ENCODE results near the gene ASPG. TPM values are rescaled to one million over a fixed set of nuclear protein-coding genes. Genes with fewer than 3 reads are reported as not detected.

The ASPG gene
- polyA plus RNA-seq, 1 donor (not counting 4 experiments of a cell fraction or from before 2014, with no cell fraction given): 0.10 TPM

DNA sequence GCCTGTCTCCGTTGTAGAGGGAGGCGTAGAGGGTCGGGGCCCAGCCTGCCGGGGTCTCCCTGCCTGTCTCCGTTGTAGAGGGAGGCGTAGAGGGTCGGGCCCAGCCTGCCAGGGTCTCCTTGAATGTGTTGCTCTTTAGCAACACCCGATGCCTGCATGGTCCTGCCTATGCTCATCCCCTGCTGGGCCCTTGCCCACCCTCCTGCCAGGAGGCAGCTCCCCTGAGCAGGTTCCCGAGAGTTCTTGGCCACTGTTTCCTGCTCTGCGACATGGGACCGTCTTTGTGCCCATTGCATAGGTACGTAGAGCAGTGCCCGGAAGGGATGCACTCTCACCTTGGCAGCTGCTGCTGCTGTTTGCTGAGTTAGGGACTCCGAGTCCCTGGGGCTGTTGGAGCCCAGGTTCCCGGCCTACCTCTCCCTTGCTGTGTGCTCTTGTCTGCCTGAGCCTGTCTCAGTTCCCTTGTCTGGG is 56.2 kb downstream of the ASPG start:
- Histone ChIP-seq H4K20me1 (ENCODE audit: control insufficient read depth, extremely low read depth, insufficient read depth, low read length) (no peaks in the 10 kb centered on the region), H3K4me3 (ENCODE audit: control insufficient read depth in 2 of 3, extremely low read depth in 1 of 3, insufficient read depth in 2 of 3, low read depth in 1 of 3, low read length in 3 of 3) (no peak overlapping the region), H3K4me2 (ENCODE audit: control insufficient read depth, extremely low read depth, insufficient read depth, low read depth, low read length) (no peak overlapping the region), H3K4me1 (ENCODE audit: control insufficient read depth, extremely low read depth, insufficient read depth, low read length) (peaks cover 4% of the 10 kb centered on the region), H3K9me1 (ENCODE audit: control insufficient read depth, extremely low read depth, insufficient read depth, low read length) (no peaks in the 10 kb centered on the region), H3K9ac (ENCODE audit: control insufficient read depth, extremely low read depth, insufficient read depth, low read length) (no peak overlapping the region), H3K36me3 (ENCODE audit: control insufficient read depth in 2 of 2, extremely low read depth in 1 of 2, insufficient read depth in 2 of 2, low read length in 2 of 2) (no peaks in the 10 kb centered on the region), H2AFZ (ENCODE audit: control insufficient read depth, low read length) (no peak overlapping the region), H3K27ac (ENCODE audit: control insufficient read depth, insufficient read depth, low read length) (no peak overlapping the region), H3K27me3 (ENCODE audit: control insufficient read depth, extremely low read depth, insufficient read depth, low read length) (peaks cover 33% of the 10 kb centered on the region), H3K9me3 (ENCODE audit: control insufficient read depth, low read depth, low read length) (no peaks in the 10 kb centered on the region), H3K79me2 (ENCODE audit: control insufficient read depth, insufficient read depth, low read length) (no peaks in the 10 kb centered on the region)
- dilution Hi-C loops (cut with MboI; ENCODE audit: extremely low pct_ligation_motif_present, low sequenced_read_pairs): loop anchor here (25.0 kb wide), 1 partner anchor 104 kb away; no protein-coding TSS in a partner anchor
- FAIRE-seq: no peak
- TF ChIP-seq, protein P1, sequence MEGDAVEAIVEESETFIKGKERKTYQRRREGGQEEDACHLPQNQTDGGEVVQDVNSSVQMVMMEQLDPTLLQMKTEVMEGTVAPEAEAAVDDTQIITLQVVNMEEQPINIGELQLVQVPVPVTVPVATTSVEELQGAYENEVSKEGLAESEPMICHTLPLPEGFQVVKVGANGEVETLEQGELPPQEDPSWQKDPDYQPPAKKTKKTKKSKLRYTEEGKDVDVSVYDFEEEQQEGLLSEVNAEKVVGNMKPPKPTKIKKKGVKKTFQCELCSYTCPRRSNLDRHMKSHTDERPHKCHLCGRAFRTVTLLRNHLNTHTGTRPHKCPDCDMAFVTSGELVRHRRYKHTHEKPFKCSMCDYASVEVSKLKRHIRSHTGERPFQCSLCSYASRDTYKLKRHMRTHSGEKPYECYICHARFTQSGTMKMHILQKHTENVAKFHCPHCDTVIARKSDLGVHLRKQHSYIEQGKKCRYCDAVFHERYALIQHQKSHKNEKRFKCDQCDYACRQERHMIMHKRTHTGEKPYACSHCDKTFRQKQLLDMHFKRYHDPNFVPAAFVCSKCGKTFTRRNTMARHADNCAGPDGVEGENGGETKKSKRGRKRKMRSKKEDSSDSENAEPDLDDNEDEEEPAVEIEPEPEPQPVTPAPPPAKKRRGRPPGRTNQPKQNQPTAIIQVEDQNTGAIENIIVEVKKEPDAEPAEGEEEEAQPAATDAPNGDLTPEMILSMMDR (optimal IDR thresholded peaks at IDR 0.05 in 1 of 3, IDR thresholded peaks at IDR 0.05 in 1 of 3, conservative IDR thresholded peaks at IDR 0.05 in 1 of 3; ENCODE audit: extremely low read depth in 1 of 3, insufficient read depth in 2 of 3, low read length in 3 of 3): no peak
- no peak for TF ChIP-seq EZH2 (IDR thresholded peaks at IDR 0.05; ENCODE audit: low read length)
- no peak for DNase-seq (ENCODE audit: low read depth, low spot score)

DNA sequence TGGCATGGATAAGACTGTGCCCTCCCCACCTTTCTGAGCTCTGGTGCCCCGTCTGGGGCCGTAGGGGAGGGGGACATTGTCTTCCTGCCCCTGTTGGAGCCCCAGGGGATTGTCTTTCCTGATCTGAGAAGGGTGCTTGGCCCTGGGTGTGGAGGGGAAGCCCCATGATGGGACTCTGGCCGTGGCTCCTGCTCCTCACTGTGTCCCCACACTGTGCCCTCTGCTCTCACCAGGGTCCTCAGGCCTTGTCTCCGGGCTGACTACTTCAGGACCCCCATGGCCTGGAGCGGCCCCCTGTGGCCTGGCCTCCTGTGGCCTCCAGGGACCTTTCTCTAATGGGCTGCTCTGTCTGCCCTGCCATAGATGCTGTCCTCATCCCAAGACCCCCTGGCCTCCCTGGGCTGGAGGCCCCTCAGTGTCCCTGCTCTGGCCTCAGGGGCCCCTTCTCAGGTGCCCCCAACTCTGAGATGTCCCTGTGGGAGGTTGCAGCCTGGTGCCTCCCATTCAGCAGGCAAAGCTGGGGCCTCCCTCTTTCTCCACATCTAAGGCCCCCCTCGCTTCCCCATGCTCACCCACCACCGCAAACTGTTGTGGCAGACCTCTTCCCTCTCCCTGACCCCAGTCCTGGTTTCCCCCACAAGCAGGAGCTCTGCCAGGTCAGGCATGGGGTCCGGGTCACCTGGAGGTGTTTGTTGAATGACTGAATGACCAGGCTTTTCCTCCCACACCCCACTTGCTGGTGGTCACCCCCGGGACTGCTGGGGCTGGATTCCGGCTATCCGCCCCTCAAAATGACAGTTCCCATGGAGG is 56.8 kb downstream of the ASPG start:
- no peak overlapping the region for H3K4me2 ChIP-seq (ENCODE audit: control insufficient read depth, extremely low read depth, insufficient read depth, low read depth, low read length)
- no peaks in the 10 kb centered on the region for H3K9me3 ChIP-seq (ENCODE audit: control insufficient read depth, low read depth, low read length)
- no peak overlapping the region for H3K4me3 ChIP-seq (ENCODE audit: control insufficient read depth in 2 of 3, extremely low read depth in 1 of 3, insufficient read depth in 2 of 3, low read depth in 1 of 3, low read length in 3 of 3)
- dilution Hi-C loops (cut with MboI; ENCODE audit: extremely low pct_ligation_motif_present, low sequenced_read_pairs): loop anchor here (25.0 kb wide), 1 partner anchor 105 kb away; no protein-coding TSS in a partner anchor
- no peak overlapping the region for H3K27ac ChIP-seq (ENCODE audit: control insufficient read depth, insufficient read depth, low read length)
- H3K27me3 ChIP-seq (ENCODE audit: control insufficient read depth, extremely low read depth, insufficient read depth, low read length): peaks cover 26% of the 10 kb centered on the region
- FAIRE-seq: no peak
- no peaks in the 10 kb centered on the region for H3K36me3 ChIP-seq (ENCODE audit: control insufficient read depth in 2 of 2, extremely low read depth in 1 of 2, insufficient read depth in 2 of 2, low read length in 2 of 2)
- H3K9ac ChIP-seq (ENCODE audit: control insufficient read depth, extremely low read depth, insufficient read depth, low read length): no peak overlapping the region
- no peak for DNase-seq (ENCODE audit: low read depth, low spot score)
- H3K4me1 ChIP-seq (ENCODE audit: control insufficient read depth, extremely low read depth, insufficient read depth, low read length): peaks cover 4% of the 10 kb centered on the region
- H3K79me2 ChIP-seq (ENCODE audit: control insufficient read depth, insufficient read depth, low read length): no peaks in the 10 kb centered on the region
- no peaks in the 10 kb centered on the region for H4K20me1 ChIP-seq (ENCODE audit: control insufficient read depth, extremely low read depth, insufficient read depth, low read length)
- no peak for TF ChIP-seq EZH2 (IDR thresholded peaks at IDR 0.05; ENCODE audit: low read length)
- TF ChIP-seq, protein P1 (optimal IDR thresholded peaks at IDR 0.05 in 1 of 3, IDR thresholded peaks at IDR 0.05 in 1 of 3, conservative IDR thresholded peaks at IDR 0.05 in 1 of 3; ENCODE audit: extremely low read depth in 1 of 3, insufficient read depth in 2 of 3, low read length in 3 of 3): no peak
- no peak overlapping the region for H2AFZ ChIP-seq (ENCODE audit: control insufficient read depth, low read length)
- H3K9me1 ChIP-seq (ENCODE audit: control insufficient read depth, extremely low read depth, insufficient read depth, low read length): no peaks in the 10 kb centered on the region

Measured in keratinocyte (primary cell).